ENCODE results near the gene BCL2L14. TPM values are rescaled to one million over a fixed set of nuclear protein-coding genes. Genes with fewer than 3 reads are reported as not detected.

BCL2L14 gene
- total RNA-seq, 1 experiment from 2014 or later, result 0.90 TPM

DNA sequence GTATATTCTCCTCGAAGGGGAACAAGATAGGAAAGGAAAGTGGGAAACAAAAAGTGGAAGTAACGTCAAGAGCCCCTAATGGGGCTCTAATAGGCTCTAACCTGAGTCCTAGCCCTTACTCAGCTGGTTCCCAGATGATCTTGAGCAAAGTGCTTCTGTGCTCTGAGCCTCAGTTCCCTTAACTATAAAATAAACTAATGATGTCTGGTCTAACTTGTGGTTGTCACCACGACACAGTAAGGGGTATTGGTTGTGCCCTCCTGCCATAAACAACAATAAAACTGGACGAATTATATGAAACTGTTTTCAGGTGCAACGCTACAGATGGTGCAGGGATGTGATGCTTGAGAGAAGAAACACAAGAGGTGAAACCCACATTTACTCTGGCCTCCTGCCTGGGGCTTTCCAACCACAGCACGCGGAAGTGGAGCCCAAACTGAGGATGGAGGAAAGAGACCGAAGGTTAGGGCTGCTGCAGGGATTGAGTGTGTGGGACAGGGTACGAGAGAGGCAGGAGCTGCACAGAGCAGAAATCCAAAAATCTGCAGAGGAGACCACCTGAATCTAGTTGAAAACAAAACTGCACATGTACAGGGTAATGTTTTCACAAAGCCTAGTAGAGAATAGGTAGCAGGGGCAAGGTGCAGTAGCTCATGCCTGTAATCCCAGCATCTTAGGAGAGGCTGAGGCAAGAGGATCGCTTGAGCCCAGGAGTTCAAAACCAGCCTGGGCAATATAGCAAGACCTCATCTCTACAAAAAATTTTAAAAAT, 45.6 kb upstream of the BCL2L14 start:
- no peak overlapping the region for H3K27ac Mint-ChIP-seq
- H3K36me3 Mint-ChIP-seq, result no peaks in the 10 kb centered on the region
- no peaks in the 10 kb centered on the region for H3K4me1 Mint-ChIP-seq
- H3K4me3 Mint-ChIP-seq, result no peak overlapping the region
- CTCF ChIA-PET, result interaction anchor here (0.5 to 0.9 kb wide), 2 partner anchors 338 to 712 kb away, joined by 3 read pairs; no protein-coding TSS in a partner anchor
- ATAC-seq (no peak), DNase-seq (ENCODE audit: low spot score) (no peak)
- H3K27me3 Mint-ChIP-seq (ENCODE audit: low read depth), result no peaks in the 10 kb centered on the region
- TF ChIP-seq, protein P1, sequence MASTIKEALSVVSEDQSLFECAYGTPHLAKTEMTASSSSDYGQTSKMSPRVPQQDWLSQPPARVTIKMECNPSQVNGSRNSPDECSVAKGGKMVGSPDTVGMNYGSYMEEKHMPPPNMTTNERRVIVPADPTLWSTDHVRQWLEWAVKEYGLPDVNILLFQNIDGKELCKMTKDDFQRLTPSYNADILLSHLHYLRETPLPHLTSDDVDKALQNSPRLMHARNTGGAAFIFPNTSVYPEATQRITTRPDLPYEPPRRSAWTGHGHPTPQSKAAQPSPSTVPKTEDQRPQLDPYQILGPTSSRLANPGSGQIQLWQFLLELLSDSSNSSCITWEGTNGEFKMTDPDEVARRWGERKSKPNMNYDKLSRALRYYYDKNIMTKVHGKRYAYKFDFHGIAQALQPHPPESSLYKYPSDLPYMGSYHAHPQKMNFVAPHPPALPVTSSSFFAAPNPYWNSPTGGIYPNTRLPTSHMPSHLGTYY (CRISPR knock-in tag; IDR thresholded peaks at IDR 0.05), result no peak
- TF ChIP-seq ZNF317 (CRISPR knock-in tag; IDR thresholded peaks at IDR 0.05; ENCODE audit: borderline replicate concordance, low read depth), result no peak
- no peak for TF ChIP-seq ZNF423 (CRISPR knock-in tag; IDR thresholded peaks at IDR 0.05)
- TF ChIP-seq, protein P2, sequence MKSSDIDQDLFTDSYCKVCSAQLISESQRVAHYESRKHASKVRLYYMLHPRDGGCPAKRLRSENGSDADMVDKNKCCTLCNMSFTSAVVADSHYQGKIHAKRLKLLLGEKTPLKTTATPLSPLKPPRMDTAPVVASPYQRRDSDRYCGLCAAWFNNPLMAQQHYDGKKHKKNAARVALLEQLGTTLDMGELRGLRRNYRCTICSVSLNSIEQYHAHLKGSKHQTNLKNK (CRISPR knock-in tag; IDR thresholded peaks at IDR 0.05), result no peak
- no peak for TF ChIP-seq SOX15 (CRISPR knock-in tag; IDR thresholded peaks at IDR 0.05)
- TF ChIP-seq ZNF121 (CRISPR knock-in tag; IDR thresholded peaks at IDR 0.05), result no peak
- TF ChIP-seq NR1H2 (CRISPR knock-in tag; IDR thresholded peaks at IDR 0.05), result no peak
- peaks cover 4% of the 10 kb centered on the region; the same call in 1 of the 2 replicates for H3K9me3 Mint-ChIP-seq
- POLR2A ChIA-PET, result no interaction called here

DNA sequence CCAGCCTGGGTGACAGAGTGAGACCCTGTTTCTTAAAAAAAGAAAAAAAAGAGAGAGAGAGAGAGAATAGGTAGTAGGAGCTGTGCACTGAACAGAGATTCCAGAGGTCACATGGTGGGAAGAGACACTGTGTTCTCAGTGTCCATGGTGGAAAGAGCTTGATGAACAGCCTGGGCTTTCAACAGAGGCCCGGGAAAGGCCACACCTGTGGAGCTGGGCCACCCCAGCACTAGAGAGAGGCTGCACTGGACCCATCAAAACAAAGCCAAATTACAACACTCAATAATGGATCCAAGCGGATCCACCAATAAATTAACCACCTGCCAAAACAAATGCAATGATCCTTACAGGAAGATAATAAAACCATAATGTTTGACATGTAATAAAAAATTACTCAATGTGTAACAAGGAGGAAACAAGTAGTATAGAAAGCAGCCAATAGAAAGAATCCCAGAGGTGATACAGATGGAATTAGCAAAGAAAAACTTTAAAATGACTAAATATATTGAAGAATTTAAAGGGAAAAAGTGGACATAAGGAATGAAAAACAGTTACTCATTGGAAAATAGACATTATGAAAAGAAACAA, 44.8 kb upstream of the BCL2L14 start:
- Mint-ChIP-seq H3K36me3 (no peaks in the 10 kb centered on the region), H3K4me1 (no peaks in the 10 kb centered on the region), H3K9me3 (peaks cover 4% of the 10 kb centered on the region; the same call in 1 of the 2 replicates), H3K27ac (no peak overlapping the region), H3K4me3 (no peak overlapping the region), H3K27me3 (ENCODE audit: low read depth) (no peaks in the 10 kb centered on the region)
- ATAC-seq, result no peak
- POLR2A ChIA-PET, result no interaction called here
- no peak for DNase-seq (ENCODE audit: low spot score)
- CTCF ChIA-PET, result interaction anchor here (0.5 to 0.9 kb wide), 2 partner anchors 339 to 711 kb away, joined by 3 read pairs; no protein-coding TSS in a partner anchor
- no peak for TF ChIP-seq ZNF219 (CRISPR knock-in tag; IDR thresholded peaks at IDR 0.05; ENCODE audit: borderline replicate concordance)
- TF ChIP-seq SMAD4 (CRISPR knock-in tag; IDR thresholded peaks at IDR 0.05), result no peak
- TF ChIP-seq TCF7 (CRISPR knock-in tag; IDR thresholded peaks at IDR 0.05; ENCODE audit: low read depth), result no peak
- TF ChIP-seq OVOL2 (CRISPR knock-in tag; IDR thresholded peaks at IDR 0.05; ENCODE audit: borderline replicate concordance), result no peak
- TF ChIP-seq NR3C1 (CRISPR knock-in tag; conservative IDR thresholded peaks at IDR 0.05; ENCODE audit: low read depth), result no peak

DNA sequence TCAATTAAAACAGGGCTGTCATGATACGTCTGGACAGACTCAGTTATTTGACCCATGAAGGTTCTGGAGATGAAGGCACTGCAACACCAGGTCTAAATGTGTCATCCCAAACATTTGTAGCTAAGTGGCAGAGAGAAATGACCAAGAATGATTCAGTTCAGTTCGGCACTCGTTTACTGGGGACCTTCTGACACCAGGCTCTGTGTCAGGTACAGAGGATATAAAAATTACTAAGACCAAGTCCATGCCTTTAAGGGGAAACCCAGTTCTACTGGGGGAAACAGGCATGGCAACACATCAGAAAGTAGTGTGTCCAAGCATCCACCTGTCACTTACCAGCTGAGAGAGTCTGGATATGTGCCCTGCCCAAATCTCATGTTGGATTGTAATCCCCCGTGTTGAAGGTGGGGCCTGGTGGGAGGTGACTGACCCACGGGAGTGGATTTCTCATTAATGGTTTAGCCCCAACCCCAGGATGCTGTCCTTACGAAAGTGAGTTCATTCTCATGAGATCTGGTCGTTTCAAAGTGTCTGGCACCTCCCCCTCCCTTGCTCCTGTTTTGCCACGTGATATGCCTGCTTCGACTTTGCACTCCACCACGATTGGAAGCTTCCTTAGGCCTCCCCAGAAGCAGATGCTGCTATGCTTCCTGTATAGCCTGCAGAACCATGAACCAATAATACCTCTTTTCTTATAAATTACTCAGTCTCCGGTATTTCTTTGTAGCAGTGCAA, 41.9 kb upstream of the BCL2L14 start:
- CTCF ChIA-PET, result interaction anchor here (0.6 kb wide), 1 partner anchor 515 kb away, joined by 3 read pairs; no protein-coding TSS in a partner anchor
- no peak for DNase-seq (ENCODE audit: low spot score)
- POLR2A ChIA-PET, result no interaction called here
- no peaks in the 10 kb centered on the region; the same call in 1 of the 2 replicates for H3K27me3 Mint-ChIP-seq (ENCODE audit: low read depth)
- no peak for ATAC-seq
- TF ChIP-seq, protein P3, sequence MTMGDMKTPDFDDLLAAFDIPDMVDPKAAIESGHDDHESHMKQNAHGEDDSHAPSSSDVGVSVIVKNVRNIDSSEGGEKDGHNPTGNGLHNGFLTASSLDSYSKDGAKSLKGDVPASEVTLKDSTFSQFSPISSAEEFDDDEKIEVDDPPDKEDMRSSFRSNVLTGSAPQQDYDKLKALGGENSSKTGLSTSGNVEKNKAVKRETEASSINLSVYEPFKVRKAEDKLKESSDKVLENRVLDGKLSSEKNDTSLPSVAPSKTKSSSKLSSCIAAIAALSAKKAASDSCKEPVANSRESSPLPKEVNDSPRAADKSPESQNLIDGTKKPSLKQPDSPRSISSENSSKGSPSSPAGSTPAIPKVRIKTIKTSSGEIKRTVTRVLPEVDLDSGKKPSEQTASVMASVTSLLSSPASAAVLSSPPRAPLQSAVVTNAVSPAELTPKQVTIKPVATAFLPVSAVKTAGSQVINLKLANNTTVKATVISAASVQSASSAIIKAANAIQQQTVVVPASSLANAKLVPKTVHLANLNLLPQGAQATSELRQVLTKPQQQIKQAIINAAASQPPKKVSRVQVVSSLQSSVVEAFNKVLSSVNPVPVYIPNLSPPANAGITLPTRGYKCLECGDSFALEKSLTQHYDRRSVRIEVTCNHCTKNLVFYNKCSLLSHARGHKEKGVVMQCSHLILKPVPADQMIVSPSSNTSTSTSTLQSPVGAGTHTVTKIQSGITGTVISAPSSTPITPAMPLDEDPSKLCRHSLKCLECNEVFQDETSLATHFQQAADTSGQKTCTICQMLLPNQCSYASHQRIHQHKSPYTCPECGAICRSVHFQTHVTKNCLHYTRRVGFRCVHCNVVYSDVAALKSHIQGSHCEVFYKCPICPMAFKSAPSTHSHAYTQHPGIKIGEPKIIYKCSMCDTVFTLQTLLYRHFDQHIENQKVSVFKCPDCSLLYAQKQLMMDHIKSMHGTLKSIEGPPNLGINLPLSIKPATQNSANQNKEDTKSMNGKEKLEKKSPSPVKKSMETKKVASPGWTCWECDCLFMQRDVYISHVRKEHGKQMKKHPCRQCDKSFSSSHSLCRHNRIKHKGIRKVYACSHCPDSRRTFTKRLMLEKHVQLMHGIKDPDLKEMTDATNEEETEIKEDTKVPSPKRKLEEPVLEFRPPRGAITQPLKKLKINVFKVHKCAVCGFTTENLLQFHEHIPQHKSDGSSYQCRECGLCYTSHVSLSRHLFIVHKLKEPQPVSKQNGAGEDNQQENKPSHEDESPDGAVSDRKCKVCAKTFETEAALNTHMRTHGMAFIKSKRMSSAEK (CRISPR knock-in tag; IDR thresholded peaks at IDR 0.05; ENCODE audit: borderline replicate concordance), result no peak
- no peak for TF ChIP-seq SOX15 (CRISPR knock-in tag; IDR thresholded peaks at IDR 0.05)
- no peak overlapping the region for H3K27ac Mint-ChIP-seq
- H3K9me3 Mint-ChIP-seq, result peaks cover 4% of the 10 kb centered on the region; the same call in 1 of the 2 replicates
- H3K4me3 Mint-ChIP-seq, result no peak overlapping the region
- peaks cover 11% of the 10 kb centered on the region for H3K4me1 Mint-ChIP-seq
- no peaks in the 10 kb centered on the region for H3K36me3 Mint-ChIP-seq

Measured in WTC11 (cell line).